ENCODE measurements around the gene BATF3. TPM values are rescaled to one million over a fixed set of nuclear protein-coding genes. Genes with fewer than 3 reads are reported as not detected.
A peak's percentile ranks its signal among the peaks of the same experiment; 100 is the strongest.

The BATF3 gene
- total RNA-seq, 2 experiments from 2014 or later: 314 to 320 TPM

DNA sequence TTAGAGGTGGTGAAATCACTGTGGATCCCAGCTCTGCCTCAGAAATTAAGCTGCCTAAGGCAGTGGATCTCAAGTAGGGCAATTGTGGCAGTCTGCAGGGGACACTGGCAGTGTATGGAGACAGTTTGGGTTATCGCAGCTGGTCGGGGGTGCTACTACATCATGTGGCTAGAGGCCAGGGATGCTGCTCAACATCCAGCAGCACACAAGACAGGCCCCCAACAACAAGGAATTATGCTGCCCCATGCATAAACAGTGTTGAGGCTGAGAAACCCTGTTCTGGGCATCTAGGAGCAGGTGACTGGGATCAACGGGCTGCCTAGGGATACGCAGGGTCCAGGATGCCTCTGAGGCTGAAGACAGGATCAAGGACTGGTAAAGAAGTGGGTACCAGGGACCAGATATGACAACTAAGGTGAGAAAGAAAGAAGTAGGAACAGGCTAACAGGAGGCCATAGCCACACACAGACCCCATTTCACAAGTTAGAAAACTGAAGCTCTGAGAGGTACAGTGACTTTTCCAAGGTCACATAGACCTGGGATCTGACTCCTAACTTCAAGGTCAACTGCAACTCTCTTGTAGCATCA, 8.7 kb downstream of the BATF3 start:
- intact Hi-C loops (cut with micrococcal nuclease): loop anchor here (1.0 kb wide), 3 partner anchors 8 to 13 kb away; partner anchors contain the start of gene BATF3
- no peak for DNase-seq
- peak overlapping the region; percentile 30 for H3K4me3 Mint-ChIP-seq
- peak overlapping the region; percentile 69 for H3K27ac Mint-ChIP-seq
- H3K36me3 Mint-ChIP-seq: peaks cover 62% of the 10 kb centered on the region
- CTCF ChIA-PET: interaction anchor here (0.6 to 1.0 kb wide), 4 partner anchors 11 to 26 kb away, joined by 3 to 4 read pairs (median 3); no protein-coding TSS in a partner anchor
- peaks cover 2% of the 10 kb centered on the region for H3K27me3 Mint-ChIP-seq
- POLR2A ChIA-PET: interaction anchor here (0.9 kb wide), 1 partner anchor 39 kb away, joined by 3 read pairs; no protein-coding TSS in a partner anchor
- H3K4me1 Mint-ChIP-seq (ENCODE audit: low read depth): peaks cover 42% of the 10 kb centered on the region
- no peaks in the 10 kb centered on the region for H3K9me3 Mint-ChIP-seq

DNA sequence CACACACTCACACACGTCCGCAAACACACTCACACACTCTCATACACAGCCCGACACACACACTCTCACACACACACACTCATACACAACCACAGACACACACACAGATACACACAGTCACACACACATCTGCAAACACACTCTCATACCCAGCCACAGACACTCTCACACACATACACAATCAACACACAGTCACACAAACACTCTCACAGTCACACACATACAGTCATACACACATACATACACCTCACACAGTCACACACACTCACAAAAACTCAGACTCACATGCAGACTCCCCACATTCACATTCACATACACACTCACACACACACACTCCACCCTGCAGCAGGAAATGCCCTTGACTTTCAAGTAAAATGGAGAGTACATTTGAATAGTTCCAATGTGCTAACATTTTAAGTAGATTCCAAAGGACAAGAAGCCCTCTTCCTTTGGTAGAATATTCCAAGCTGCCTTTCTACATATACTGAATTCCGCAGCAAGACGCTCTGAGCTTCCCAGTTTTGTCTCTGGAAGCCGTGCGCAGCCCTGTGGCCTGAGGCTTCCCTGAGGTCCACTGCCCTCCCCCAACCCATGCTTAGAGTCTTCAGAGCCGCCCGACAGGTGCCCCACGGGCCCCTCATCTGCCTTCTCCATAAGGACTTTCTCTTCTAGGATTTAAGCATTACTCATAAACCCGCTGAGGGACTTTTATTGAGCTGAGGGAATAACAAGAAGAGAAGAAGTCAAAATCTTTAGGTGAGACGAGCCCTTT, 9.7 kb downstream of the BATF3 start:
- ChIA-PET POLR2A (interaction anchor here (0.9 kb wide), 1 partner anchor 40 kb away, joined by 3 read pairs; no protein-coding TSS in a partner anchor), CTCF (interaction anchor here (0.6 to 1.5 kb wide), 6 partner anchors 12 to 80 kb away, joined by 3 to 4 read pairs (median 3); no protein-coding TSS in a partner anchor)
- H3K36me3 Mint-ChIP-seq: peaks cover 57% of the 10 kb centered on the region
- no peak overlapping the region for H3K4me3 Mint-ChIP-seq
- peaks cover 2% of the 10 kb centered on the region for H3K27me3 Mint-ChIP-seq
- H3K27ac Mint-ChIP-seq: no peak overlapping the region
- DNase-seq: no peak
- intact Hi-C loops (cut with micrococcal nuclease): no loop called here
- no peaks in the 10 kb centered on the region for H3K9me3 Mint-ChIP-seq
- H3K4me1 Mint-ChIP-seq (ENCODE audit: low read depth): peaks cover 37% of the 10 kb centered on the region

DNA sequence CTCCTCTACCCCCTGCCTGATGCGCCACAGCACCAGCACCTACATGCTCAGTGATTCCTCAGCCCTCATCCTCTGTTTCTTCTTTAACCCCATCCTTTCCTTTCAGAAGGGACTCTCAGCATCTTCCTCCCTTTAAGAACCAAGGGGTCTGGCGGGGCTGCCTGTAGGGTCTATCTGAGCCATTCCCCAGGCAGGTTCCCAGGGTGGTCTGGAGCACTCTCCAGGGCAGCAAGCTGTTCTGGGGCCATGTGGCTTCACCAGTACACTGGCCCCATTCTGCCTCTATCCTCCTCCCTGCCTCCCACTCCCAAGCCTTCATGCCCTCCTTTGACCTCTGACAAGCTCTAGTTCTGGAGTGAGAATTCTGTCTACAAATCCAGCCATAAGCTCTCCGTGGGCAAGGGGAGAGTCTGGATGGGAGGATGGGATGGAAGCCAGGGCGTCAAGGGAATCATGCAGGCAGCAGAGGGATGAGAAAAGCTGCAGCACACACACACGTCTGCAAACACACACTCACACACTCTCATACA, 10.4 kb downstream of the BATF3 start:
- Mint-ChIP-seq H3K4me1 (ENCODE audit: low read depth) (peaks cover 35% of the 10 kb centered on the region), H3K9me3 (no peaks in the 10 kb centered on the region), H3K27ac (no peak overlapping the region), H3K4me3 (no peak overlapping the region), H3K27me3 (peaks cover 2% of the 10 kb centered on the region), H3K36me3 (peaks cover 53% of the 10 kb centered on the region)
- ChIA-PET CTCF (interaction anchor here (0.6 to 1.5 kb wide), 6 partner anchors 12 to 92 kb away, joined by 3 to 4 read pairs (median 4); no protein-coding TSS in a partner anchor), POLR2A (no interaction called here)
- intact Hi-C loops (cut with micrococcal nuclease): no loop called here
- no peak for DNase-seq

DNA sequence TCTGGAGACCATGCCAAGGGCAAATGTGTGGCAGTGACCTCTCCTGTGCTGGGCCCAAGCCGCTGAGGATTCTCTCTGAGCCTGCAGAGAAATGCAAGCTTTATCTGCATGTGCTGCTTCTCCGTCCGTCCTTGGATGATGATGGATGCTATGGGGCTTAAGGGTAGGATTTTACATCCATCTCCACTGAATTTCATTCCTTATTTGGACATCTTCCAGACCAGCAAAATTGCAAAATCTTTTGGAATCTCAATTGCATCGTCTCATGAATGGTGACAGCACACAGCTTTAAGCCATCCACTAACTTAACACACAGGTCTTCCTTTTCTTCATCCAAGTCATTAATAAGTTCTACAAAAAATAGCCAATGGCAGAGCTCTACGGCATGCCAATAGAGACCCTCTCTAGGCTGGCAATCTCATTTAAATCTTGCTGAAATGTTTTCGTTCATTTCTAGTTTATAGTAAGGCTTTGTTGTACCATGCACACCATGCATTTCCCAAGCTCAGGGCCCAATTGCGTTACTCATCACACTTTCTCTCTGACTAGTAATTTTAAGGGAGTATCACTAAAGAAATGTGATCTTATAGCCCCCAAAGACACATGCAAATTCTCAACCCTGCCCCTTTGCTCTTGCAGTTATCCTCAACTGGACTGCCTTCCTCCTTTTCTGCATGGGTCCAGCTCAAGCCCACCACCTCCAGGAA, 11.1 kb downstream of the BATF3 start:
- intact Hi-C loops (cut with micrococcal nuclease): no loop called here
- CTCF ChIA-PET: interaction anchor here (0.7 to 1.5 kb wide), 5 partner anchors 9 to 93 kb away, joined by 3 to 4 read pairs (median 4); no protein-coding TSS in a partner anchor
- H3K9me3 Mint-ChIP-seq: no peaks in the 10 kb centered on the region
- H3K4me3 Mint-ChIP-seq: no peak overlapping the region
- no peak overlapping the region for H3K27ac Mint-ChIP-seq
- DNase-seq: no peak
- peaks cover 2% of the 10 kb centered on the region for H3K27me3 Mint-ChIP-seq
- POLR2A ChIA-PET: interaction anchor here (0.9 kb wide), 1 partner anchor 9 kb away, joined by 3 read pairs; no protein-coding TSS in a partner anchor
- peaks cover 39% of the 10 kb centered on the region for H3K4me1 Mint-ChIP-seq (ENCODE audit: low read depth)
- peaks cover 46% of the 10 kb centered on the region for H3K36me3 Mint-ChIP-seq

DNA sequence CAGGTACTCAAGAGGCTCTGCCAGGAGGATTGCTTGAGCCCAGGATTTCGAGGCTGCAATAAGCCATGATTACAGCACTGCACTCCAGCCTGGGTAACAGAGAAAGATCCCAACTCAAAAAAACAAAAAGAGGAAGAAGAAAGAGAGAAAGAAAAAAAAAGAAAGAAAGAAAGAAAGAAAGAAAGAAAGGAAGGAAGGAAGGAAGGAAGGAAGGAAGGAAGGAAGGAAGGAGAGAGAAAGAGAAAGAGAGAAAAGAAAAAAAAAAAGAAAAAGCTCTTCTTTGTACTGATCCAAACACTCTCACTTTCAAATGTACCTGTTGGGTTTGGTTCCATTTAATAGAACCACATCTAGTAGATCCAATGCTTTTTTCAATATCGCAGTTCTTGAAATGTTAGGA, 11.8 kb downstream of the BATF3 start:
- no peak for DNase-seq
- H3K27ac Mint-ChIP-seq: no peak overlapping the region
- H3K4me3 Mint-ChIP-seq: no peak overlapping the region
- ChIA-PET POLR2A (interaction anchor here (0.9 kb wide), 1 partner anchor 10 kb away, joined by 3 read pairs; no protein-coding TSS in a partner anchor), CTCF (interaction anchor here (1.0 kb wide), 1 partner anchor 10 kb away, joined by 3 read pairs; no protein-coding TSS in a partner anchor)
- peaks cover 39% of the 10 kb centered on the region for H3K36me3 Mint-ChIP-seq
- no peaks in the 10 kb centered on the region for H3K9me3 Mint-ChIP-seq
- peaks cover 39% of the 10 kb centered on the region for H3K4me1 Mint-ChIP-seq (ENCODE audit: low read depth)
- intact Hi-C loops (cut with micrococcal nuclease): no loop called here
- H3K27me3 Mint-ChIP-seq: peaks cover 2% of the 10 kb centered on the region

DNA sequence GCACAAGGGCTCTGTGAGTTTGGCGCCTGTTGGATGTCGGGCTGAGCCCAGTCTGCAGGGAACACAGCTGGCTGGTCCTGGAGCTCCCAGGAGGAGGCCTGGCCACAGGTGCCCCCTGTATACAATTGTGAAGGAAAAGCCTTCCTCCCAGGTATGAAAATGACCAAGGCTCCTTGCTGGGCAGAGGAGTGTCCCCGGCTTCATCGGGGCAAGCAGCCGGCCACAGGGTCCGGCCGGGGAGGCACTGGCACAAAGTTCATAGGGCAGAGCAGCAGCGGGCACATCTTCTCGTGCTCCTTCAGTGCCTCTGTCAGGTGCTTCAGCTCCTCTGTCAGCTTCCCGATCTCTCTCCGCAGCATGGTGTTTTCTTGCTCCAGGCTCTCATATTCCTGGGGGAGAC, 13.0 kb downstream of the BATF3 start:
- ChIA-PET CTCF (no interaction called here), POLR2A (no interaction called here)
- intact Hi-C loops (cut with micrococcal nuclease): no loop called here
- Mint-ChIP-seq H3K4me1 (ENCODE audit: low read depth) (peaks cover 41% of the 10 kb centered on the region), H3K4me3 (no peak overlapping the region), H3K27ac (no peak overlapping the region), H3K36me3 (peaks cover 30% of the 10 kb centered on the region), H3K9me3 (no peaks in the 10 kb centered on the region), H3K27me3 (peaks cover 2% of the 10 kb centered on the region)
- DNase-seq: no peak

DNA sequence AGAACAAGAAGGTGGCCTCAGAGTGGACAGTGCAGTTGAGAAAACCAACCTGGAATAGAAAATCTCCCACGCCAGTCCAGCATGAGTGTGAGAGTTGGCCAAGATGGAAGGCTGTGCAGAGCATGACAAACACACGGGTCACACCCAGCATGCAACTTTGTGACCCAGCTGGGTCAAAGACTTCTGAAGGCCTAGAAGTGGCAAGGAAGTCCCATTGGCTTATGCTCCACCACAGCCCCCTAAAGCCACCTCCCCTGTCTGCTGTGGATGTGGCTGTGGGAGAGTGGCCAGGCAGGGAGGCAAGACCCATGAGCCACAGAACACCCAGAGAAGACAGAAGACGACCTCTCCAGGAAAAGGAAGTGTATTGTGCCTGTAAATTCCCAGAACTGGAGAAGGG, 13.6 kb downstream of the BATF3 start:
- no peaks in the 10 kb centered on the region for H3K9me3 Mint-ChIP-seq
- peaks cover 2% of the 10 kb centered on the region for H3K27me3 Mint-ChIP-seq
- no peak overlapping the region for H3K27ac Mint-ChIP-seq
- H3K4me1 Mint-ChIP-seq (ENCODE audit: low read depth): peaks cover 39% of the 10 kb centered on the region
- DNase-seq: no peak
- no peak overlapping the region for H3K4me3 Mint-ChIP-seq
- intact Hi-C loops (cut with micrococcal nuclease): no loop called here
- ChIA-PET CTCF (no interaction called here), POLR2A (no interaction called here)
- H3K36me3 Mint-ChIP-seq: peaks cover 27% of the 10 kb centered on the region

DNA sequence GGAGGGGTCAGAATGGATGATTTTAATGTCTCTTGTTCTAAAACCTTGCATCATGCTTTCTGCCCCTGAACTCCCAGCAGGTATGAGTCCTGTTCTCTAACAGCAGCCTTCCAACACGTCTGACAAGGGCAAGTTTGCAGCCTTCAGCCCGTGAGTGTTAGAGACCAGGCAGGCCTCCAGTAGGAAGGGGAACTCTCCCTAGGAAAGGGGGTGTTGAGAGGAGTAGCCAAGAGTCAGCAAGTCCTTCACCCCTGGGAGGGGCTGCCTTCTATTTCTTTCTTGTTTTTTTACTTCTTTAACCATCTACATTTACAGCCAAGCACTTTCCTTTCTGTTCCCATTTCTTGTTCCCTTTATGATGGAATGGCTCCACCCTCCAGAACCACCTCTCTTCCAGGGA, 14.2 kb downstream of the BATF3 start:
- DNase-seq: no peak
- peaks cover 40% of the 10 kb centered on the region for H3K4me1 Mint-ChIP-seq (ENCODE audit: low read depth)

DNA sequence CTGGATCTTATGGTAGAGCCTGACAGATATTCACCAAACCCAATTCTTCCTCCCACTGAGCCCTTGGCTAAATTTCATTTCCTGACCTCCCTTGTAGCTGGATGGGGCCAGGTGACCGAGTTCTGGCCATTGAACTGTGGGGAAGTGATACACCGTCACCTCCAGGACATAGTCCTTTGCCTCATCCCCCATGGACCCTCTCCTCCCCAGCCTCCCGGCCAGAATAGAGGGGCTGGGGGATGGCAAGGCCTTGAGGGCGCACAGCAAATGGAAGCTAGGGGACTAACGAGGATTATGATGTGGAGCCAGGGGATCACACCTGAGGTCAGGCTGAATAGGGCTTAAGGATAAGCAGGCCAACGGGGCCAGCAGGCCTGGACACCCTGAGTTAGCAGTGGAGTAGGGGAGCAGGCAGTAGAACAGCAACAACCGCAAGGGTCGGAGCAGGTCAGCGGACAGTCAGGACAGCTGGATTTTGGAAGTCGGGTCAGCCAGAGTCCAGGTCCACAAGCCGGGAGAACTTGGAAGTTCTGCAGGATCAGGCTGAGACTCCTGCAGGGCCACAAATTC, 15.0 kb downstream of the BATF3 start:
- ChIA-PET CTCF (interaction anchor here (1.0 to 1.8 kb wide), 3 partner anchors 16 to 229 kb away, joined by 4 to 5 read pairs (median 4); no protein-coding TSS in a partner anchor), POLR2A (interaction anchor here (1.5 kb wide), 2 partner anchors 12 to 17 kb away, joined by 3 read pairs; no protein-coding TSS in a partner anchor)
- Mint-ChIP-seq H3K27ac (peak overlapping the region; percentile 19), H3K36me3 (peaks cover 22% of the 10 kb centered on the region), H3K4me3 (no peak overlapping the region), H3K4me1 (ENCODE audit: low read depth) (peaks cover 46% of the 10 kb centered on the region), H3K9me3 (no peaks in the 10 kb centered on the region), H3K27me3 (peaks cover 2% of the 10 kb centered on the region)
- intact Hi-C loops (cut with micrococcal nuclease): no loop called here
- DNase-seq: no peak

More for the DNA sequence above, 14.2 kb downstream of the BATF3 start:
- Mint-ChIP-seq H3K27me3 (peaks cover 2% of the 10 kb centered on the region), H3K4me3 (no peak overlapping the region), H3K9me3 (no peaks in the 10 kb centered on the region), H3K27ac (peak overlapping the region; percentile 62), H3K36me3 (peaks cover 22% of the 10 kb centered on the region)
- intact Hi-C loops (cut with micrococcal nuclease): no loop called here
- ChIA-PET CTCF (no interaction called here), POLR2A (no interaction called here)

DNA sequence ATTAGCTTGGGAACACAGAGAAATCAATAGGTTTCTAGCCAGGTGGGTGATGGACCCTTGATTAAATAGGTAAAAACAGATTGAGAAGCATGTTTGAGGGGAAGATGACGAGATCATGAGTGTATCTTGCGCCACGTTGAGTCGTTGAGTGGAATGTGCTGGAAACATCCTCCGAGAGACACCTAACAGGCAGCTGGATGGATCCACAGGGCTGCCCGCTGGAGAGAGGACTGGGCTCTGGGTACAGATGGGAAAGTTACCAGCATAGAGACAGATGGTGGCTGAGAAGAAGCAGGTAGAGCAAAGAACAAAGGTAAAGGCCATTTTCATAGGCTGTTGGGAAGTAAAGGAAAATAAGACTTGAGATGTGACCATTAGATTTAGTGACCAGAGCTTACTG, 15.6 kb downstream of the BATF3 start:
- intact Hi-C loops (cut with micrococcal nuclease): no loop called here
- ChIA-PET CTCF (interaction anchor here (0.7 to 1.8 kb wide), 6 partner anchors 17 to 228 kb away, joined by 3 to 6 read pairs (median 4); no protein-coding TSS in a partner anchor), POLR2A (interaction anchor here (1.5 kb wide), 2 partner anchors 11 to 18 kb away, joined by 3 read pairs; no protein-coding TSS in a partner anchor)
- peaks cover 2% of the 10 kb centered on the region for H3K27me3 Mint-ChIP-seq
- H3K36me3 Mint-ChIP-seq: peaks cover 22% of the 10 kb centered on the region
- no peaks in the 10 kb centered on the region for H3K9me3 Mint-ChIP-seq
- H3K4me3 Mint-ChIP-seq: peak overlapping the region; percentile 40
- DNase-seq: no peak
- H3K4me1 Mint-ChIP-seq (ENCODE audit: low read depth): peaks cover 51% of the 10 kb centered on the region
- peak overlapping the region; percentile 89 for H3K27ac Mint-ChIP-seq

DNA sequence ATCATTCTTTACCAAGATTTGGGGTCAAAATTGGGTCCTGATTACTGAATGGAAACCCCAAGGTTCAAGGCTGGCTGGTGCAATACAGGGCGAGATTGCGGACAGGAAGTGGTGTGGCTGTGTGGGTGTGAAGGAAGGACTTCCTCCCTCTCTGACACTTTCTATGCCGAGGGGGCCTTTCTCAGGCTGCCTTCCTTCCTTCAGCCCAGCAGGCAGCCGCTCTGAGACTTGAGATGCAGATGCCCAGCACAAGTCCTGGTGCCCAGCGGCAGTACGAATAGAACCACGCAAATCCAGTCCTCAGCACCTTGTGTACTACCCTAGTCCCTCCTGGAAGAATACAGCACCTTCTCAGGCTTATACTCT, 16.3 kb downstream of the BATF3 start:
- Mint-ChIP-seq H3K36me3 (peaks cover 22% of the 10 kb centered on the region), H3K27ac (peak overlapping the region; percentile 89), H3K4me3 (peak overlapping the region; percentile 40), H3K4me1 (ENCODE audit: low read depth) (peaks cover 58% of the 10 kb centered on the region), H3K9me3 (no peaks in the 10 kb centered on the region), H3K27me3 (peaks cover 2% of the 10 kb centered on the region)
- intact Hi-C loops (cut with micrococcal nuclease): loop anchor here (1.0 kb wide), 3 partner anchors 8 to 38 kb away; partner anchors contain the start of gene BATF3
- CTCF ChIA-PET: interaction anchor here (1.0 to 1.8 kb wide), 4 partner anchors 17 to 227 kb away, joined by 3 to 6 read pairs (median 4); no protein-coding TSS in a partner anchor
- POLR2A ChIA-PET: interaction anchor here (0.6 to 1.5 kb wide), 2 partner anchors 10 to 11 kb away, joined by 3 read pairs; no protein-coding TSS in a partner anchor
- DNase-seq: peak; percentile 90
